SK-N-SH (cell line): ENCODE measurements around the gene BCL2A1. TPM values are rescaled to one million over a fixed set of nuclear protein-coding genes. Genes with fewer than 3 reads are reported as not detected.

Experiments used
- CTCF ChIA-PET: fragments of 300-600, 350-600 bp; formaldehyde crosslinking; extraction: SDS; loops from one replicate; lab custom pipeline; 2021; lab: Yijun Ruan, JAX
- POLR2A ChIA-PET: fragments of 350-600 bp; sonication (Branson Sonifier 250); formaldehyde crosslinking; extraction: SDS; loops from one replicate; lab custom pipeline; 2020; ENCODE audit warnings: antibody characterized with exemption, inconsistent platforms; lab: Yijun Ruan, JAX
- DNase-seq: peaks from one replicate; pipeline ENCODE4 v3.0.0; 2012
- H2AFZ ChIP-seq: fragments of 200-600 bp; sonication (generic); 2 replicates; pipeline ENCODE4 v1.8.1; 2016; ENCODE audit warnings: antibody characterized with exemption, mild to moderate bottlenecking, low read depth
- H3F3A ChIP-seq: fragments of 200-600 bp; sonication (generic); replicated peaks from 2 replicates; pipeline ENCODE3; 2016; ENCODE audit warnings: antibody characterized with exemption, mild to moderate bottlenecking; ENCODE audit not compliant: insufficient read depth
- H3K27ac ChIP-seq, 2 experiments: fragments of 200-500 bp in 1 of 2; fragments of 200-600 bp in 1 of 2; sonication (Bioruptor generic) in 1 of 2; sonication (generic), shearing (Covaris generic) in 1 of 2; 2 replicates each; pipeline versions ENCODE4 v1.5.1 to v1.6.1; 2014 to 2016; ENCODE audit warnings: low read depth in 2 of 2, inconsistent platforms in 1 of 2, low read length in 1 of 2, mild to moderate bottlenecking in 1 of 2, mixed read lengths in 1 of 2
- H3K27me3 ChIP-seq: fragments of 200-600 bp; sonication (generic), shearing (Covaris generic); 2 replicates; pipeline ENCODE4 v1.6.1; 2016; ENCODE audit warnings: mixed run types; ENCODE audit not compliant: insufficient read depth
- H3K36me3 ChIP-seq, 2 experiments: fragments of 200-500 bp in 1 of 2; fragments of 200-600 bp in 1 of 2; sonication (Bioruptor generic) in 1 of 2; sonication (generic) in 1 of 2; replicated peaks in 1 of 2; 2 replicates each; pipeline versions ENCODE3 to v1.5.1; 2014 to 2016; ENCODE audit warnings: low read length in 1 of 2, mild to moderate bottlenecking in 1 of 2; ENCODE audit not compliant: insufficient read depth in 2 of 2, control insufficient read depth in 1 of 2
- H3K4me1 ChIP-seq, 2 experiments: fragments of 200-500 bp in 1 of 2; fragments of 200-600 bp in 1 of 2; sonication (Bioruptor generic) in 1 of 2; sonication (generic), shearing (Covaris generic) in 1 of 2; 2 replicates each; pipeline versions ENCODE4 v1.5.1 to v1.6.1; 2014 to 2016; ENCODE audit warnings: low read depth in 1 of 2, low read length in 1 of 2, mixed run types in 1 of 2; ENCODE audit not compliant: insufficient read depth in 2 of 2, control insufficient read depth in 1 of 2
- H3K4me2 ChIP-seq: fragments of 200-600 bp; sonication (generic), shearing (Covaris generic); 2 replicates; pipeline ENCODE4 v1.6.1; 2017; ENCODE audit warnings: mixed run types
- H3K4me3 ChIP-seq, 2 experiments: fragments of 200-500 bp in 1 of 2; fragments of 200-600 bp in 1 of 2; sonication (Bioruptor generic) in 1 of 2; sonication (generic), shearing (Covaris generic) in 1 of 2; 2 replicates each; pipeline versions ENCODE4 v1.5.1 to v1.8.1; 2014 to 2016; ENCODE audit warnings: low read depth in 2 of 2, inconsistent platforms in 1 of 2, low read length in 1 of 2, mild to moderate bottlenecking in 1 of 2, mixed read lengths in 1 of 2, moderate library complexity in 1 of 2
- H3K79me2 ChIP-seq: fragments of 200-600 bp; sonication (generic); 2 replicates; pipeline ENCODE4 v1.8.1; 2017; ENCODE audit warnings: mild to moderate bottlenecking; ENCODE audit not compliant: insufficient read depth
- H3K9ac ChIP-seq: fragments of 200-600 bp; sonication (generic); 2 replicates; pipeline ENCODE4 v1.6.1; 2017; ENCODE audit warnings: mixed run types
- H3K9me2 ChIP-seq: fragments of 200-600 bp; sonication (generic); 2 replicates; pipeline ENCODE4 v1.6.1; 2017; ENCODE audit warnings: mixed run types
- H3K9me3 ChIP-seq: fragments of 200-600 bp; sonication (generic); 2 replicates; pipeline ENCODE4 v1.6.1; 2017; ENCODE audit warnings: mixed run types, mild to moderate bottlenecking, moderate library complexity
- H4K20me1 ChIP-seq: fragments of 200-600 bp; sonication (generic); 2 replicates; pipeline ENCODE4 v1.6.1; 2017; ENCODE audit warnings: mild to moderate bottlenecking, mixed run types; ENCODE audit not compliant: insufficient read depth
- CHD2 ChIP-seq: fragments of 150-350 bp; IDR thresholded peaks from 2 replicates; pipeline ENCODE4 v1.6.1; 2018; ENCODE audit warnings: low read length; ENCODE audit not compliant: partially characterized antibody
- ELF1 ChIP-seq: IDR thresholded peaks from 2 replicates; pipeline ENCODE4 v1.4.0; 2012
- EZH2phosphoT487 ChIP-seq: fragments of 200-600 bp; sonication (generic); IDR thresholded peaks from 2 replicates; pipeline ENCODE4 v1.6.1; 2017; ENCODE audit warnings: low read depth, mixed run types, mild to moderate bottlenecking, antibody characterized with exemption, moderate library complexity, borderline replicate concordance
- FOSL2 ChIP-seq: IDR thresholded peaks from 2 replicates; pipeline ENCODE4 v1.4.0; 2012; ENCODE audit warnings: low read depth, mild to moderate bottlenecking, moderate library complexity, borderline replicate concordance
- FOXJ3 ChIP-seq: sonication (generic); formaldehyde crosslinking; IDR thresholded peaks from 2 replicates; pipeline ENCODE4 v1.5.1; 2020; ENCODE audit warnings: mild to moderate bottlenecking, missing genetic modification reagents
- GABPA ChIP-seq: IDR thresholded peaks from 2 replicates; pipeline ENCODE4 v1.4.0; 2012; ENCODE audit warnings: low read depth, mild to moderate bottlenecking
- GATA2 ChIP-seq: sonication (generic); formaldehyde crosslinking; IDR thresholded peaks from 2 replicates; pipeline ENCODE4 v1.5.0; 2020; ENCODE audit warnings: mild to moderate bottlenecking, missing genetic modification reagents
- JUND ChIP-seq: IDR thresholded peaks from 2 replicates; pipeline ENCODE4 v1.4.0; 2012
- MEF2A ChIP-seq: IDR thresholded peaks from 2 replicates; pipeline ENCODE4 v1.4.0; 2012; ENCODE audit warnings: low read depth, borderline replicate concordance
- MXI1 ChIP-seq: IDR thresholded peaks from 2 replicates; pipeline ENCODE4 v1.6.1; 2012; ENCODE audit warnings: mild to moderate bottlenecking, low read depth, low read length, improper control_type of control experiment
- NFIC ChIP-seq: IDR thresholded peaks from 2 replicates; pipeline ENCODE4 v1.4.0; 2012; ENCODE audit warnings: borderline replicate concordance
- NRF1 ChIP-seq: IDR thresholded peaks from 2 replicates; pipeline ENCODE4 v1.6.1; 2012; ENCODE audit warnings: low read depth, mild to moderate bottlenecking, low read length
- RAD21 ChIP-seq: IDR thresholded peaks from 2 replicates; pipeline ENCODE4 v1.6.1; 2012; ENCODE audit warnings: mild to moderate bottlenecking, low read length
- RCOR1 ChIP-seq: fragments of 150-350 bp; IDR thresholded peaks from 2 replicates; pipeline ENCODE4 v1.6.1; 2017; ENCODE audit warnings: antibody characterized with exemption, low read length
- RFX5 ChIP-seq: IDR thresholded peaks from 2 replicates; pipeline ENCODE4 v1.6.1; 2012; ENCODE audit warnings: mild to moderate bottlenecking, improper control_type of control experiment, low read length
- RXRA ChIP-seq: IDR thresholded peaks from 2 replicates; pipeline ENCODE4 v1.4.0; 2012; ENCODE audit warnings: low read depth, mild to moderate bottlenecking, borderline replicate concordance
- SMC3 ChIP-seq: IDR thresholded peaks from 2 replicates; pipeline ENCODE4 v1.6.1; 2012; ENCODE audit warnings: low read depth, low read length, improper control_type of control experiment
- TAF1 ChIP-seq: IDR thresholded peaks from 2 replicates; pipeline ENCODE4 v1.6.1; 2012; ENCODE audit warnings: low read depth, mild to moderate bottlenecking, low read length, moderate library complexity, borderline replicate concordance
- TEAD4 ChIP-seq: IDR thresholded peaks from 2 replicates; pipeline ENCODE4 v1.4.0; 2012; ENCODE audit warnings: mild to moderate bottlenecking, borderline replicate concordance; ENCODE audit not compliant: insufficient read depth
- YY1 ChIP-seq: IDR thresholded peaks from 2 replicates; pipeline ENCODE4 v1.4.0; 2012; ENCODE audit warnings: low read depth, mild to moderate bottlenecking
- WGBS: methylation state at CpG from one replicate; pipeline ENCODE4 v1.1.6; 2017; ENCODE audit warnings: low lambda C conversion rate; 5-methylcytosine and 5-hydroxymethylcytosine counted together
- polyA plus RNA-seq, 3 experiments: library from polyadenylated mRNA; depleted of rRNA; stranded (reverse); fragments of >200 nt; gene quantifications; 2 replicates each; pipeline ENCODE4 v1.2.3, GENCODE V29; 2012
- TF ChIP-seq, protein P1 (sequence below): fragments of 150-350 bp; IDR thresholded peaks from 2 replicates; pipeline ENCODE4 v1.6.1; 2016; ENCODE audit warnings: mild to moderate bottlenecking, low read depth, low read length
- TF ChIP-seq, protein P2 (sequence below): IDR thresholded peaks from 2 replicates; pipeline ENCODE4; 2012
- TF ChIP-seq, protein P3 (sequence below): IDR thresholded peaks from 2 replicates; pipeline ENCODE4 v1.4.0; 2012; ENCODE audit warnings: low read depth

The BCL2A1 gene
- polyA plus RNA-seq, 1 of the 3 experiments (the other 2 are of a cell fraction), result 0.08 TPM

DNA sequence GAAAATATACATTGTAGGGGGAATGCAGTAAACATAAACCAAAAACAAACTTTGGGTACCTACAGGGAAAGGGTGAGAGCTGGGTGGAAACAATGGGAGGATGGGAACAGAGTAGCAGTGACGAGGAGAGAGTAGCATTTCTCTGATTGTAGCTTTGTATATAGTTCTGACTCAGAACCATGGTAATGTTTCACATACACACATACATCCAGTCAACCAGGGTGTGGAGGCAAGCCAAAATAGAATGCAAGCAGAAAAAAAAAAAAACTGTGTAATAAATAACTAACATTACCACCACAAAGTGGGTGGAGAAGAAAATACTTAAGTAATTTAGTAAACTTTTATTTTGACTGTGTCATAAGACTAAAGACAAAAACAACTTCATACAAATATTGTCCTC lies 27.2 kb downstream of the BCL2A1 start:
- Histone ChIP-seq H3K27me3 (no peaks in the 10 kb centered on the region), H3K9me2 (no peaks in the 10 kb centered on the region), H3K79me2 (no peaks in the 10 kb centered on the region), H3K4me2 (no peak overlapping the region), H3F3A (no peaks in the 10 kb centered on the region), H3K36me3 (no peaks in the 10 kb centered on the region), H3K4me3 (no peak overlapping the region), H3K4me1 (no peaks in the 10 kb centered on the region), H3K9me3 (no peaks in the 10 kb centered on the region), H3K27ac (no peak overlapping the region), H2AFZ (no peak overlapping the region), H3K9ac (no peak overlapping the region), H4K20me1 (no peaks in the 10 kb centered on the region)
- WGBS, result 30% methylated on average over 1 of the region's 1 CpG
- no peak for DNase-seq
- ChIA-PET POLR2A (interaction anchor here (0.6 kb wide), 1 partner anchor 358 kb away, joined by 3 read pairs; no protein-coding TSS in a partner anchor), CTCF (no interaction called here)
- no peak for TF ChIP-seq MEF2A
- TF ChIP-seq, protein P1, sequence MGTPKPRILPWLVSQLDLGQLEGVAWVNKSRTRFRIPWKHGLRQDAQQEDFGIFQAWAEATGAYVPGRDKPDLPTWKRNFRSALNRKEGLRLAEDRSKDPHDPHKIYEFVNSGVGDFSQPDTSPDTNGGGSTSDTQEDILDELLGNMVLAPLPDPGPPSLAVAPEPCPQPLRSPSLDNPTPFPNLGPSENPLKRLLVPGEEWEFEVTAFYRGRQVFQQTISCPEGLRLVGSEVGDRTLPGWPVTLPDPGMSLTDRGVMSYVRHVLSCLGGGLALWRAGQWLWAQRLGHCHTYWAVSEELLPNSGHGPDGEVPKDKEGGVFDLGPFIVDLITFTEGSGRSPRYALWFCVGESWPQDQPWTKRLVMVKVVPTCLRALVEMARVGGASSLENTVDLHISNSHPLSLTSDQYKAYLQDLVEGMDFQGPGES, result no peak

DNA sequence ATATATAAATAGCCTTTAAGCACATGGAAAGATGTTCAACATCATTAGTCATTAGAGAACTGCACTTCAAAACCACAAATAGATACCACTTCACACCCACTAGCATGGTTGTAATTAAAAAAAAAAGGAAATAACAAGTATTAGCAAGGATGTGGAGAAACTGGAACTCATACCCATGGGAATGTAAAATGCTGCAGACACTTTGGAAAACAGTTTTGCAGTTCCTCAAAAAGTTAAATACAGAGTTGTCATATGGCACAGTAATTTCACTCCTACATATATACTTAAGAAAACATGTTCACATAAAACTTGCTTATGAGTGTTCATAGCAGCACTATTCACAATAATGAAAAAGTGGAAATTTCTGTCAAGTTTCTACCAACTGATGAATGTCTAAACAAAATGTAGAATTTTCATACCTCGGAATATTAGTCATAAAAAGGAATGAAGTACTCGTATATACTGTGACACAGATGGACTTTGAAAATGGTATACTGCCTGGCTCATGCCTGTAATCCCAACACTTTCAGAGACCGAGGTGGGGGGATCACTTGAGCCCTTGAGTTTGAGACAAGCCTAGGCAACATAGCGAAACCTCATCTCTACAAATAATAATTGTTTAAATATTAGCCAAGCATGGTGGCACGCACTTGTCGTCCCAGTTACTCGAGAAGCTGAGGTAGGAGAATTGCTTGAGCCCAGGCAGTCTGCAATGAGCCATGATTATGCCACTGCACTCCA lies 28.1 kb downstream of the BCL2A1 start:
- Histone ChIP-seq H3F3A (no peaks in the 10 kb centered on the region), H2AFZ (no peak overlapping the region), H3K36me3 (no peaks in the 10 kb centered on the region), H3K79me2 (no peaks in the 10 kb centered on the region), H4K20me1 (no peaks in the 10 kb centered on the region), H3K4me3 (no peak overlapping the region), H3K4me2 (no peak overlapping the region), H3K9ac (no peak overlapping the region), H3K4me1 (no peaks in the 10 kb centered on the region)
- ChIA-PET POLR2A (no interaction called here), CTCF (no interaction called here)
- 56% methylated on average over 7 of the region's 7 CpGs for WGBS
- no peak for DNase-seq
- TF ChIP-seq FOSL2, result 0 out of 2 replicates have a peak, but pooled peaks have one; percentile 3
- no peak for TF ChIP-seq NFIC
- no peak for TF ChIP-seq ELF1
- TF ChIP-seq MXI1, result no peak
- TF ChIP-seq RXRA, result no peak
- TF ChIP-seq JUND, result no peak
- TF ChIP-seq, all 33 proteins: peak for 1
- Histone ChIP-seq H3K9me2 (no peaks in the 10 kb centered on the region), H3K9me3 (no peaks in the 10 kb centered on the region), H3K27me3 (no peaks in the 10 kb centered on the region), H3K27ac (no peak overlapping the region)

DNA sequence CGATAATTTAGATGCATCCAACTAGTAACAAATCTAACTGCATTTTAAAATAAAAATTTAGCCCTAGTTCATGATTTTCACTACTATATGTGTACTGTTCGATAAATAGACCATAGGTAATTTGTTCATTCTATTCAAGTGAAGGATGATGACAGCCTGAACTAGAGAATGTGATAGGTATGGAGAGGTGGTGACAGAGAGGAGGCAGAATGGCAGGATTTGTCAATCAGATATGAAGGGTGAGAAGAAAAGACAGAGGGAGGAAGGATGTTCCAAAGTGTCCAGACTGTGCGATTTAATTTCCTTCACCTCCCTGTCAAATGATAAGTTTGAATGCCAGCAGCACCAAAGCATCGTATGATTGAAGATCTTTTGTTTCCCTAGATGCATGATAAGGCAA lies 31.6 kb downstream of the BCL2A1 start:
- H3K4me2 ChIP-seq, result no peak overlapping the region
- no peak overlapping the region for H3K9ac ChIP-seq
- no peak overlapping the region for H3K27ac ChIP-seq
- CTCF ChIA-PET, result no interaction called here
- H3K36me3 ChIP-seq, result no peaks in the 10 kb centered on the region
- H2AFZ ChIP-seq, result no peak overlapping the region
- POLR2A ChIA-PET, result no interaction called here
- no peaks in the 10 kb centered on the region for H4K20me1 ChIP-seq
- no peaks in the 10 kb centered on the region for H3K27me3 ChIP-seq
- no peaks in the 10 kb centered on the region for H3F3A ChIP-seq
- 73% methylated on average over 4 of the region's 4 CpGs for WGBS
- no peak for TF ChIP-seq CHD2
- no peak for TF ChIP-seq RAD21
- no peak for TF ChIP-seq FOXJ3 (CRISPR knock-in tag)
- TF ChIP-seq, protein P2, sequence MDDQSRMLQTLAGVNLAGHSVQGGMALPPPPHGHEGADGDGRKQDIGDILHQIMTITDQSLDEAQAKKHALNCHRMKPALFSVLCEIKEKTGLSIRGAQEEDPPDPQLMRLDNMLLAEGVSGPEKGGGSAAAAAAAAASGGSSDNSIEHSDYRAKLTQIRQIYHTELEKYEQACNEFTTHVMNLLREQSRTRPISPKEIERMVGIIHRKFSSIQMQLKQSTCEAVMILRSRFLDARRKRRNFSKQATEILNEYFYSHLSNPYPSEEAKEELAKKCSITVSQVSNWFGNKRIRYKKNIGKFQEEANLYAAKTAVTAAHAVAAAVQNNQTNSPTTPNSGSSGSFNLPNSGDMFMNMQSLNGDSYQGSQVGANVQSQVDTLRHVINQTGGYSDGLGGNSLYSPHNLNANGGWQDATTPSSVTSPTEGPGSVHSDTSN, result no peak
- no peak for TF ChIP-seq TEAD4
- no peak for TF ChIP-seq FOSL2
- TF ChIP-seq ELF1, result no peak
- TF ChIP-seq EZH2phosphoT487, result no peak
- no peak for TF ChIP-seq GATA2 (CRISPR knock-in tag)
- TF ChIP-seq GABPA, result no peak
- no peak for TF ChIP-seq RFX5
- no peak for TF ChIP-seq NRF1
- no peak for TF ChIP-seq TAF1
- no peak for TF ChIP-seq YY1
- no peak for TF ChIP-seq RCOR1
- no peak for TF ChIP-seq SMC3
- TF ChIP-seq, protein P3, sequence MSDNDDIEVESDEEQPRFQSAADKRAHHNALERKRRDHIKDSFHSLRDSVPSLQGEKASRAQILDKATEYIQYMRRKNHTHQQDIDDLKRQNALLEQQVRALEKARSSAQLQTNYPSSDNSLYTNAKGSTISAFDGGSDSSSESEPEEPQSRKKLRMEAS, result no peak
- TF ChIP-seq, all 33 proteins: peak for 0
- H3K9me2 ChIP-seq, result no peaks in the 10 kb centered on the region
- H3K9me3 ChIP-seq, result no peaks in the 10 kb centered on the region
- DNase-seq, result no peak
- no peak overlapping the region for H3K4me3 ChIP-seq
- H3K79me2 ChIP-seq, result no peaks in the 10 kb centered on the region
- no peaks in the 10 kb centered on the region for H3K4me1 ChIP-seq
